CD4-positive, alpha-beta T cell treated with Interleukin-17A for 4 hours (primary cell): ENCODE results near the gene POLN.

Experiments
- DNase-seq: peaks from one replicate; pipeline ENCODE4 v3.0.0-alpha.2; 2020; ENCODE audit warnings: mixed read lengths

POLN gene

DNA sequence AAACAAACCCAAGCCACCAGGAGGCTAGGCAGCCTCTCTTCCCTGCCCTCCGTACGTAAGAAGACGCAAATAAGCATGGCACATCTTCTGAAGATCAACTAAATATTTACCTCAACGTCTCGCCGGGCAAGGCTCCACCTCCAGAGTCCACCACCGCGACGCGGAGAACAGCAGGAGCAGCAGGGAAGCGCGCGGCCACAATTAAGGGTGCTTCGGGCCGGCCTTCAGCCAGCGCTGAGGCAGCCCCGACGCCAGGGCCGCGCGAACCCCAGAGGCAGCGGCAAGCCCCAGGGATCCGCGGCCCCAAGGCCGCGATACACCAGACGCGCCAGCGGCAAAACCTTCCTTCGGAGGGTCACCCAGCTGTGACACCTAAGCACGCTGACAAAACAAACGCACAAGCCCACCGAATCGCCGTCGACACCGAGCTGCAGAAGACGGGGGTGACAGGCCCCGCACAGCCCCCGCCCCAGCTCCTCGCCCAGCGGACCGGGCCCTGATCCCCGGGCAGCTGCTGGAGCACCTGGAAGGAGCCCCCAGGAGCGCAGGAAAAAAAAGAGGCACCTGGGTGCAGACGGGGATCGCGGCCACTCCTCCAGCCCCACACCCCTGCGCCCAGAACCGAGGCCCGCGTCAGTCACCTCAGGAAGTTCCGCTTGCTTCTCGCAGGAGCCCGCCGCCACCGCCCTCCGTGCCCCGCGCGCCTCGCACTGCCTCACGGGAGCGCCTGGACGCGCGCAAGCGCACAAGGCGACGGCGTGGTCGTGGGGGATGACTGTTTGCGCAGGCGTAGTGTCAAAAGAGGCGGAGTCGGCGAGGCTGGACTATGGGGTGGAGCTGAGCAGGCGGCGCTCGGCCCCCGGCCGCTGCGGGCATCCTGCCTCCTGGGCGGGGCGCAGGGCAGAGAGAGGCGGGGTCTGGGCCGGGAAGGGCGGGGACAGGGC lies at the start of gene POLN, which contains the start of gene HAUS3:
Gene POLN (minus strand): TSS at position 712 of the 944 bp plus-strand sequence. CDS start 12,890 bp downstream, outside the sequence.
Gene HAUS3 (minus strand): TSS at position 712 of the 944 bp plus-strand sequence. CDS start 1,175 bp downstream, outside the sequence.
- peak; percentile 100 for DNase-seq

DNA sequence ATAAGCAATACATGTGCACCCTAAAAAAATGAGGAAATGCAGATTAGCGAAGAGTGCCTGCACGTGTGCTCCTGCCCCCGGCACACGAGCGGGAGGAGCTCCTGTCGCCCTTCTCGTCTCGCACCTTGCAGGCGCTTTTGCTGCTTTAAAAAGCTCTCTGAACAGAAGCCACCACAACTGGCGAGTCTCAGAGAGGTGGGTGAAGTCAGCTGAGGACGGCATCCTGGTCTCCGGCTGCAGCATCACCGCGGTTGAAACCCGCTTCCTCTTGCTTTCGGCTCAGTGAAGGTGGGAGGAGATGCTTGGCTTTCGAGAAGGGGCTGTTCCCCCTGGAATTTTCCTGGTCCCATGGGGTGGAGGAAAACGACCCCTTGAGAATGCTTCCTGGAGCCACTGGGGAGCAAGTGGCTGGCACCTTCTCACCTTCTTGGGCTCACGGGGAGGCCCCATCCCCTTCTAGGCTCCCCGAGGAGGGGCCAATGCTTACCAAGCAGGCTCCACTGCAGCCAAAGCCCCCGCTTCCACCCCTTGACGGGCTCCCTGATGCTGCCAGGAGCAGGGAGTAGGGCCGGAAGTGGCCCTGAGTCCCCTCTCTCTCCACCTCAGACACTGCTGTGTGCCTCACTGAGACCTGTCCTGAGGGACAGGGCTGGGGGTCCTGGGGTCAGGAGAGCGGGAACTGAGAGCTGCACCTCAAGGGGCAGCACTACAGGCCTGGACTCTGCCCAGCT lies 49.2 kb upstream of the POLN start:
- DNase-seq = peak; percentile 82

DNA sequence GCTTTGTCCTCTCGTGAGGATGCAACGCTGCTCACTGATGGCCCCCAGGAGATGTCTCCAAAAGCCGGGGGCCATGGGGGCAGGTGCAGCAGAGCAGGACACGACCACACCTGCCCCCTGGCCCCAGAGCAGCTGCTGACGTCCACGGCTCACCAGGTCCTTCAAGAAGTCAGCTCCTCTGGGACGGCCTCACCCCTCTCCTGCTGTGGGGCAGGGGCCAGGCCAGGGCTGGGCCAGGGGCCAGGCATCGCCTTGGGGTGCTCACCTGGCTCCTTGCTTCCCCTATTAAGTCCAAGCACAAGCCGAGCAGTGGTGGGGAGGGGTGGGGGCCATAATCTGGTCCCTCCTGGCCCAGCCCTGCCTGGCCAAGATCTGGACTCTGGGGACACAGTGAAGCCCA lies 48.6 kb upstream of the POLN start:
- no peak for DNase-seq

DNA sequence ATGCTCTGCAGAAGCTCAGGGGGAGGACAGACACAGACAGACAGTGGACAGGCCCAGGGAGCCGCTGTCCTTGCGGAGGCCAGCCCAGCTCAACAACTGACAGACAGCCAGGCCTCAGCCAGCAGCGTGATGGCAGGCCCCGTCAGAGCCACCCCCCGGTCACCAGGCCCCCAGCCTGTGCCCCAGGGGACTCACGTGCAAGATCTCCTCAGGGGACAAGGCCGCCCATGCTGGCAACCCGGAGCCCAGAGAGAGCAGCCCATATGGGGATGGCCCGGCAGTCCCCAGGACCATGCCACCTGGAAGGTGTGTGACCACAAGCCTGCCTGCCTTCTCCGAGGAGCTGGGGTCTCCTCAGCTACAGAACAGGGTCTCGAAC lies 48.0 kb upstream of the POLN start:
- no peak for DNase-seq

DNA sequence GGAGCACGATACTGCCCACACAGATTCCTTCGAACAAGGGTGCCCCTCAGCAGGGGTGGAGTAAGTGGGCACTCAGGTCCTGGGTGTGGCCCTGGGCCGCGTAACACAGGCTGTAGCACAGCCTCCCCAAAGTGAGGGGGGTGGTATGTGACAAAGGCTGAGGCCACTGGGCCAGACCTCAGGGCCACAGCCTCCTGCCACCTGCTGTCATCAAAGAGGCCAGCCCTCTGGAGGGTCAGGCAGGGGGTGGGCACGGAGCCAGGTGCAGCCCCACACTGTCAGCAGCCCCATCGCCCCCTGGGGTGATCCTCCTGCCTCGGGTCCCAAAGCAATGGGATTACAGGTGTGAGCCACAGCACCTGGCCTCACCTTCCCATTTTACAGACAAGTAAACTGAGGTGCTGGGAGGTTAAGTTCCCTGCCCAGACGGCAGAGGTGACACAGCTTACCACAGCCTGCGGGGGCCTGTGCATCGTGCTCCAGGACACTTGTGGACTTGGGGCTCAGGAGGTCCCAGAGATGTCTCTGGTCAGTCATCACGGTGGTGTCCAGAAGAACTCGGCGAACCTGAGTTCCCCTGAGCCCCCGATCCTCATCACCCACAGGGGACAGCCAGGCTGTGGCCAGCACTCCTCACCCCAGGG lies 47.5 kb upstream of the POLN start:
- no peak for DNase-seq

DNA sequence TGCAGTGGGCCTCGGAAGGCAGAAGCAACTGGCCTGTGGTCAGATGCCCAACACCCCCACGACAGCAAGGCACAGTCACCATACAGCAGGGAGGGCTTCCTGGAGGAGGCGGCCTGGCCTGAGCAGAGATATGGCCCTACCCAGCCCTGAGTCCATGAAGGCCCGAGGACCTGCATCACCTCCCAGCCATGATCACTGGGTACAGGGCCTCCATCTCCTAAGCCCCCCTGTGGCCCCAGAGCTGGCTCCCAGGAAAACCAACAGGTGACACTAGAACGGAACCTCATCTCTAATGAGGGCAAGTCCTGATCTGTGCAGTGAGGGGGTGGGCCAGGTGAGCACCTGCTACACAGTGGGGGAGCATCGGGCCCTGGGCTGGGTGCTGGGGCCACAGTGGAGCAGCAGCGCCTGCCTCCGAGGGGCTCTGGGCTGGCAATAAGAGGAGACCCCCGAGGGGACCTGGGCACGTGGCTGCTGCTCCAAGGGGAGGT lies 46.2 kb upstream of the POLN start:
- DNase-seq = no peak

DNA sequence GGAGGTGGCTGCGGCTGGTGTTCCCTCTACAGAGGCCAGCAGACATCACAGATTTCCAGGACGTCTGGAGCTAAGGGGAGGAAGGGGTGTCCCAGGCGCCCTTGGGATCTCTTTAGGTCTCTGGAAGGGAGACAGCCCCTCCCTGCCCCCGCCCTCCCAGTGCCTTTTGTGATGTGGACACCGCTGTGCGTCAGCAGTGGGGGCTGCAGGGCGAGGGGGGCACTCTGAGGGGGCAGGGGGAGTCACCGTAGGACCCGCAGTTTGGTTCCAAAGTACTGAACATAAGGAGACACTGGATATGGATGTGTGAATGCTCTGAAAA lies 45.6 kb upstream of the POLN start:
- no peak for DNase-seq

DNA sequence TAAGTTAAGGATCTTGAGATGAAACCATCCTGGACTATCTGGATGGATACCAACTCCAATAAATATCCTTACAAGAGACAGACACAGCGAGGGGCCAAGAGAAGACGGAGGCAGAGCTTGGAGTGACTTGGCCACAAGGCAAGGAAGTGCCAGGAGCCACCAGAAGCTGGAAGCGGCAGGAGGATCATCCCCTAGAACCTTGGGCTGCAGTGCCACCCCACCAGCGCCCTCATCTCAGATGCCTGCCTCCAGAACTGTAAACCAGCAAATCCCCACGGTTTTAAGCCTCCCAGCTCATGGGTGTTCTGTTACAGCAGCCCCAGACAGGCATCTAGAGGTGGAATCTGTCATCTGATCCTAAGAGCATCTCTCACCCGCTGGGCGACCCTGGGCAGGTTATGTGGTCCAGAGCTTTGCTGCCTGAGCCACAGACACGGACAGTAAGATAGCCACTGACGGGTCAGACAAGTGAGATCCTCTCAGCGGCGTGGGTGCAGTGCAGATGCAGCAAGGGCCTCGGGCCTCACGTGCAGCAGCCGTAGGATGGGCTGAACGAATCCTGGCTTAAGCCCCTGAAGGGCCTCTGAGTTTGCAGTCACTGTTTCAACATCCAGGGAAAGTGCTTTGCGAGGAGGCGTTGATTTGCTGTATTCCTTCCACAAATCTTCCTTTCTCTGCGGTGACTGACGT lies 45.1 kb upstream of the POLN start:
- no peak for DNase-seq

DNA sequence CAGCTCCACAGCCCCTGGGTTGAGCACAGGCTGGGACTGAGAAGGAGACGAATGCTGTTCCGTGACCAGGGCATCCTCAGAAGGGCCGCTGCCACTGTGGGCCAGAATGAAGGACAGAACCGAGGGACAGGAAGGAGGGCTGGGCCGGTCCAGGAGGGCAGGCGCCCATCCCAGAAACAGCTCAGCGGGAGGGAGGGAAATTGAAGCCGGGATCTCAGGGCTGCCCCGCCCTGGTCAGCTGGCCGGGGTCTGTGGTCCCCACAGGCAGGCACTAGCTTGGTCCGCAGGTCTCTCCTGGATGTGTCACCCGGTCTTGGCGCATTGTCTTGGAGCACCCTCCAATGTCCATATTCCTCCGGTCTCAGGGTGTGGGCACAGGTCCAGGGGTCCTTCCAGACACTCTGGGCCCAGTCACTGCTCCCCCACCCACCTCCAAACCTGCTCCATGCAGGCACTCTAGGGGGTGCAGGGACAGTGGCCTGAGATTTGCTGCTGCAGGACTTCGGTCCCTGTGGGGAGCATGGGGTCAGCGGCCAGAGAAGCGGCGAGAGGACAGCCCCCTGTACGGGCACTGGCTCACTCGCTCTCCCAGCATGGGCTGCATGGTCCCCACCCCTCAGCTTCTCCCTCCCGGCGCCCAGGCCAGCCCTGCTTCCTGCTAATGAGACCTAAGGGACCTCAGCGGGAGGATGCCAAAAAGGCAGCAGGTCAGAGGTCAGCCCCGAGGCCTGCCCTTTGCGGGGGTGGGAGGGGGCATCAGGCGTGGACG lies 43.9 kb upstream of the POLN start:
- DNase-seq = no peak

DNA sequence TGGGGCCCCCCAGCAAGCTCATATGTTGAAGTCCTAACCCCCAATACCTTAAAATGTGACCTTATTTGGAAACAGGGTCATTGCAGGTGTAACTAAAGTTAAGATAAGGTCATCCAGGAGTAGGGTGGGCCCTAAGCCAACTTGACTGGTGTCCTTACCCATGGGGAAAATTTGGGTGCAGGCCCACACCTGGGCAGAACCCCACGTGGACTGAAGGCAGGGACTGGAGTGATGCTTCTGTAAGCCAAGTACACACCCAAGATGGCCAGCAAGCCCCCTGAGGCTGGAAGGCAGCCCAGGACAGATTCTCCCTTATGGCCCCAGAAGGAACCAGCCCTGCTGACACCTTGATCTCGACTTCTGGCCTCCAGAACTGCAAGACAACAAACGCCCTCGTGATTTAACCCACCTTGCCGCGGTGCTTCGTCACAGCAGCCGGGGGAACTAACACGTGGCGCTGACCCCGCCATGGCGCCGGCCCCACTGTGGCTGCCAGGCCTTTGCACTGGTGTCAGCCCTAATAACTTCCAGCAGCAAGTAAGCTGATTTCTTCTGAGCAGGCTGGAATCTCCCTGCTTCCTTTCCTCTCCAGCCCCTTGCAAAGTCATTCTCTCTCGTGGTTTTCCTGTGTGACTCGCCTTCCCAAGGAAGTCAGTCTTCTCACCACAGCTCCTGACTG lies 43.2 kb upstream of the POLN start:
- DNase-seq = no peak

DNA sequence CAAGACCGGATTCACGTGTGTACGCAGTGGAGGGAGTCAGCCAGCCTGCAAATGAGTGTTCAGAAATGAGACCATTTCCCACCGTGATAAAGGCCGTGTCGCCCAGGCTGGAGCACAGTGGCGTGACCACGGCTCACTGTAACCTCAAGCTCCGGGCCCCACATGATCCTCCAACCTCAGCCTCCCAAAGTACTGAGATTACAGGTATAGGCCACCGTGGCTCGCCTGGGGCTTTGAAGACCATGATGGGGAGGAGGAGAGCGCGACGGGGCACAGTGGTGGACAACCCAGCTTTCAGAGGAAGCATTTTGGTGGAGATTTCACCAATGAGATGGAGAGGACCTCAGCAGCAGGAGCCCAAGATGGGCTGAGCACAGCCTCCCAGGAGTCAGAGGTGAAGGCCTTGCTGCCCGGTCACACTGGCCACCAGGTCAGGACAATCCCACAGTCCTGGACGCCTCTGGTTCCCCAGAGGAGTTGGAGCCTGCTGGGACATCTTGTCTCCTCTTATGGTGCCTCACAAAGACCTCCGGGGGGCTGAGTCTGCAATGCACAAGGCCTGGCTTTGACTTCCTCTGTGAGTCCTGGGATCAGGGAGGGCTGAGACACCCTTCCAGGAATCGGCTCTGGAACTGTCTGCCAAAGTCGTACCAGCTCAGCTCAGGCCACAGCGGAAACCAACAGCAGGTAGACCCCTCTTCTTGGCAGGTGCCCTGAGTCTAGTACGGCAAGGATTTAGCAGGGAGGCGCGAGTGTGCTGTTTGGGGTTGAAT lies 42.4 kb upstream of the POLN start:
- no peak for DNase-seq

DNA sequence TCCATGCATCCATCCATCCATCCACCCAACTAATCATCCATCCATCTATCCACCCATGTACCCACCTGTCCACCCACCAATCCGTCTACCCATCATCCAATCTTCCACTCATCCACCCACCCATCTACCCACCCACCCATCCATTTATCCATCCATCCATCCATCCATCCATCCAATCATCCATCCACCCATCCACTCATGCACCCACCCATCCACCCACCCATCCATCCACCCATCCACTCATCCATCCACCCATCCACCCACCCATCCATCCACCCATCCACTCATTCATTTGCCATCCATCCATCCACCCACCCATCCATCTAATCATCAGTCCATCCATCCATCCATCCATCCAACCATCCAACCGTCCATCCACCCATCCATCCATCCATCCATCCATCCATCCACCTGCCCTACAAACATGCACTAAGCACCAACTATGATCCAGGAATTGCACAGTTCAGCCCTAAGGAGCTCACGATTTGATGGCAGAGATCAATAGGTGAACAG lies 41.3 kb upstream of the POLN start:
- DNase-seq = no peak

DNA sequence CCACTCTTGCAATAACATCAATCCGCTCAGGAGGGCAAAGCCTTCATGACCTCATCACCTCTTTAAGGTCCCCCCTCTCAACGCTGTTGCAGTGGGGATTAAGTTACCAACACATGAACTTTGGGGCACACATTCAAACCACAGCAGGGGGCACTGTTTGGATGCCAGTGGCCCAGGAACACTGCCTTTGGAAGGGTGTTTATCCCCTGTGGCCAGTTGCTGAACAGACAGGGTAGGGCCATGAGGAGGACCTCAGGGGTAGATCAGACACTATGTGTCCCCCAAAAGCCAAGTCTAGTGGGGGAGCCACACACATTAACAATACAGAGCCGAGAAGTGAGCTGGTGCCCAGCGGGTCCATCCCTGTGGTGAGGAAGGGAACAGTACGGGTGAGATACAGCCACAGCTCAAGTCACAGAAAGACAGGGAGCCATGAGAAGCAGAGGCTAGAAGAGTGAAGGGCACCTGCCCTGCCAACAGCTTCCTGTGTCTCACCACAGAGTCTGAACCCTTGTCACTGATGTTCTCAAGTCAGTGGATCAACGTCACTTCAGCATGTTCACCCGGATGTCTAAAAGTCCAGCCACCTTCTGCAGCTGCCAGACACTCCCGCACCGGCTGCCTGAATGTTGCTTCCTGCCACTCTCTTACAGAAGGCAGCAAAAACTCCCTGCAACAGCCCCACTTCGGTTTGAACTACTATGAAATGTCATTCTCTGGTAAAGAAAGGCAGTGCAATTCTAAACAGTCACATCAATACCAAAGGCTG lies 39.8 kb upstream of the POLN start:
- DNase-seq = peak; percentile 86

DNA sequence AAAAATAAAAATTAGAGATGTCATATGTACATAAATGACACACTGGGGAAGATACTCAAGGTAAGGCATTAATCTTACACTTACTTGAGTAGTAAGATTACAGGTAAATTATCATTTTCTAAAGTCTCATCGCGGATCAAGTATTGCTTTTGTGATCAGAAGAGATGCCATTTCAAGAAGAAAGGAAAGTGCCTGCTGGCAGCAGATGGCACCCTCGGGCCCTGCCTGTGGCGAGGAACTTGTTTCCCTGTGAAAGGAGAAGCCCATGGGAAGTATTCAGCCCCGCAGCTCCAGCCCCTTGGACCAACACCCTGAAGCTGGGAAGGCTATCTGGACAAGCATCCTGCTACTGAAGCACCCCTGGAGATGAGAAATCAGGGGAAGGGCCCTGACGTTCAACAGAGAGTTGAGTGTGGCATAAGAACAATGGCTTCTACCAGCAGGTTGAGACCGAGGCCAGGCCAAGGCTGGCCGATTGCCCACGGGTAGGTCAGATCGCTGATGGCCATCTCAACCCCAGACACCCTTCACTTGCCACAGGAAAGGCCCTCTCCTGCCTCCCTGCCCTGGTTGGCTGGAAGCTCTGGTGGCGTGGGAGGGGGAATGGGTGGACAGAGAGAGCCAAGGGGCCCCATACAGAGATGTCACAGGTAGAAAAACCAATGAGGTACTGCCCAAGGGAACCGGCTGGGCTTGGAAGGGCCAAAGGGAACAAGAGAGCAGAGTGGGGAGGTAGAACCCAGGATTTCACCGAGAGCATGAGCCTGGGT lies 38.8 kb upstream of the POLN start:
- DNase-seq = peak; percentile 41

DNA sequence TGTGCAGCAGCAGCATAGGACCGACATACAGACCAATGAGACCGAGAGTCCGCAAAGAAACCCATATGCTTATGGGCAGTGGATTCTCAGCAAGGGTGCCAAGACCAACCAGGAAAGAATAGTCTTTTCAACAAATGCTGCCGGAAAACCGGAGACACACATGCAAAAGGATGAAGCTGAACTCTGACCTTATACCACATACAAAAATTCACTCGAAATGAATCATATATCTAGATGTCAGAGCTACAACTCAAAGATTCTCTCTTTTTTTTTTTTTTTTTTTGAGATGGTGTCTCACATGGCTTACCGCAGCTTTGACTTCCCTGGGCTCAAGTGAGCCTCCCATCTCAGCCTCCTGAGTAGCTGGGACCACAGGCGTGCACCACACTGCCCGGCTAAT lies 36.0 kb upstream of the POLN start:
- DNase-seq = no peak

DNA sequence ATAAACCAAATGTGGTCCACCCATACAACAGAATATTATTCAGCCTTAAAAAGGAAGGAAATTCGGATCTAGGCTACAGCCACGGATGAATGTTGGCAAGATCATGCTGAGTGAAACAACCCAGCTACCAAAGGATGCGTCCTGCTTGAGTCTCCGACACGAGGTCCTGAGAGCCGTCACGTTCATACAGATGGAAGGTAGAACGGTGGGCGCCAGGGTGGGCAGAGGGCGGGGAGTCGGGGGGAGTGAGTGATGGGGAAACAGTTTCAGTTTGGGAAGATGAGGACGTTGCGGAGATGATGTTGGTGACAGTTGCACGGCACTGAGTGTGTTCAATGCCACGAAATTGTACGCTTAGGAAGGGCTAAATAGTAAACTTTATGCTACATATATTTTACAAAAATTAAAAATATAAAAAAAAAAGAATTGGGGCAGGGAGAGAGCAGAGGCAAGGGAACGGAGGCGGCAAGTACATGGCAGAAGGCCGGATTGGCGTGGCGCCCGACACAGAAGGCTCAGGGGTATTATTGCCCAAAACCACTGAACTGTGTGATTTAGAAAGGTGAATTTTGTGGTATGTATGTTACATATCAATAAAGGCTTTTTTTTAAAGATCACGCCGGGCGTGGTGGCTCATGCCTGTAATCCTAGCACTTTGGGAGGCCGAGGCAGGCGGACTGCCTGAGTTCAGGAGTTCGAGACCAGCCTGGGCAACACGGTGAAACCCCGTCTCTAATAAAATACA lies 34.8 kb upstream of the POLN start:
- DNase-seq = no peak

DNA sequence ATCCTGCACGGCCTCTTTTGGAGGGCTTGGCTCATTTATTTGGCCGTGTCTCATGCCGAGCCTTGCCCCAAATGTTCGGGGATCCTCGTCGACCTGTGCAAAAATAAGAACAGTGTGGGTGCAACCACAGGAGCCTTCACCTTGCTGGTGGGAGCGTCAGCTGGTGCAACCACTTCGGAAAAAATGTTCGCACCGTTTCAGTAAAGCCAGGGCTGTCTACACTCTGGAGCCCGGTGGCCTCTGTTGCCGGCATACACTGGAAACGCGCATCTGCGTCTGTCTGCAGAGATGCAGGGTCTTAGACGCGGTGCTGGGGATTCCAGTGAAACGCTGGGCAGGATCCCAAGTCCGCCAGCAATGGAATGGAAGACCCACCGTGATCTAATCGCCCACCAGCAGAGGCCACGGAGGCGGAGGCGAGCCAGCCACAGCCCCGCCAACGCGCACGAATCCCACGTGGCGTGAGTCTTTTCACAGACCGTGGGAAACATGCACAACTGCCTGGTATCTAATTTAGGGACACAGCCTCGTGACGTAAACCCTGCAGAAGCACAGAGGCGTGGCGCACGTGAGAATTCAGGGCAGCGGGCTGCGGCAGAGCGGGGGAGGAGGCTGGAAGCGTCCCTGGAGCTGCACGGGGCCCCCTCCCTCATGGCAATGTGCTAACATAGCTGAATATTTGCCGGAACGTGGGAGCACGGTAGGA lies 33.8 kb upstream of the POLN start:
- no peak for DNase-seq
